Stimulated activated CD4-positive, alpha-beta T cell treated with anti-CD3 and anti-CD28 coated beads, Interleukin-2, amount 100 ng/mL, for 24 hours (primary cell): ENCODE measurements around the gene CDH10.

Experiments
- DNase-seq, 2 donors: peaks; one replicate each; pipeline ENCODE4 v3.0.0-alpha.2; 2020

The CDH10 gene

GRCh38 chr5:24644761-24645160, at the start of gene CDH10:
Gene CDH10 (minus strand): TSS chr5:24644978. CDS start chr5:24593490, 51,488 bp downstream.
- DNase-seq, result no peak

GRCh38 chr5:24693609-24694008, 48.8 kb upstream of the CDH10 start:
- DNase-seq, result no peak

GRCh38 chr5:24691074-24691473, 46.3 kb upstream of the CDH10 start:
- no peak for DNase-seq

GRCh38 chr5:24681106-24681505, 36.3 kb upstream of the CDH10 start:
- no peak for DNase-seq

GRCh38 chr5:24668050-24668449, 23.3 kb upstream of the CDH10 start:
- DNase-seq, result no peak

GRCh38 chr5:24649531-24649930, 4.8 kb upstream of the CDH10 start:
- DNase-seq, result no peak

- DNase-seq, result no peak
These were observed 2.1 kb upstream of the CDH10 start for GRCh38 chr5:24646915-24647314.

GRCh38 chr5:24645483-24645882, 705 bp upstream of the CDH10 start:
- DNase-seq, result no peak

GRCh38 chr5:24643880-24644279, 898 bp downstream of the CDH10 start:
- no peak for DNase-seq

GRCh38 chr5:24643156-24643555, 1.6 kb downstream of the CDH10 start:
- no peak for DNase-seq

- DNase-seq, result no peak
These were observed 2.8 kb downstream of the CDH10 start for GRCh38 chr5:24642022-24642421.

GRCh38 chr5:24635209-24635608, 9.6 kb downstream of the CDH10 start:
- DNase-seq, result no peak

GRCh38 chr5:24633715-24634325, 11.0 kb downstream of the CDH10 start:
- no peak for DNase-seq

- no peak for DNase-seq
These were observed 12.4 kb downstream of the CDH10 start for GRCh38 chr5:24632353-24632752.

- DNase-seq, result no peak
These were observed 13.9 kb downstream of the CDH10 start for GRCh38 chr5:24630918-24631317.

- no peak for DNase-seq
These were observed 15.0 kb downstream of the CDH10 start for GRCh38 chr5:24629798-24630197.

GRCh38 chr5:24624872-24625271, 19.9 kb downstream of the CDH10 start:
- DNase-seq, result no peak

- no peak for DNase-seq
These were observed 21.2 kb downstream of the CDH10 start for GRCh38 chr5:24623624-24624023.

- no peak for DNase-seq
These were observed 21.7 kb downstream of the CDH10 start for GRCh38 chr5:24623031-24623430.

- no peak for DNase-seq
These were observed 23.0 kb downstream of the CDH10 start for GRCh38 chr5:24621792-24622191.

GRCh38 chr5:24616566-24616965, 28.2 kb downstream of the CDH10 start:
- no peak for DNase-seq

GRCh38 chr5:24615159-24615558, 29.6 kb downstream of the CDH10 start:
- DNase-seq, result no peak

- no peak for DNase-seq
These were observed 35.1 kb downstream of the CDH10 start for GRCh38 chr5:24609706-24610105.

- no peak for DNase-seq
These were observed 37.8 kb downstream of the CDH10 start for GRCh38 chr5:24606971-24607370.

GRCh38 chr5:24602188-24602587, 42.6 kb downstream of the CDH10 start:
- no peak for DNase-seq

GRCh38 chr5:24598956-24599355, 45.8 kb downstream of the CDH10 start:
- no peak for DNase-seq
